ENCODE data around the gene ZMAT5. TPM values are rescaled to one million over a fixed set of nuclear protein-coding genes. Genes with fewer than 3 reads are reported as not detected.

The ZMAT5 gene
- total and polyA plus RNA-seq, 2 donors = 14.1 to 27.8 TPM

GRCh38 chr22:29700900-29701154, 66.0 kb downstream of the ZMAT5 start:
- DNase-seq (ENCODE audit: extremely low spot score) = no peak
- H3K4me3 ChIP-seq (ENCODE audit: low read depth, low read length) = no peak overlapping the region
- WGBS = 54% methylated on average over 9 of the region's 9 CpGs
- peaks cover 3% of the 10 kb centered on the region for H3K4me1 ChIP-seq (ENCODE audit: insufficient read depth)
- no peak overlapping the region for H3K27ac ChIP-seq (ENCODE audit: low read depth)
- H3K36me3 ChIP-seq (ENCODE audit: insufficient read depth) = peaks cover 1% of the 10 kb centered on the region

GRCh38 chr22:29700206-29700899, 66.5 kb downstream of the ZMAT5 start:
- no peak for DNase-seq (ENCODE audit: extremely low spot score)
- Histone ChIP-seq H3K27ac (ENCODE audit: low read depth) (no peak overlapping the region), H3K4me1 (ENCODE audit: insufficient read depth) (peaks cover 3% of the 10 kb centered on the region), H3K4me3 (ENCODE audit: low read depth, low read length) (no peak overlapping the region), H3K36me3 (ENCODE audit: insufficient read depth) (peaks cover 5% of the 10 kb centered on the region)
- 52% methylated on average over 19 of the region's 19 CpGs for WGBS

- Histone ChIP-seq H3K36me3 (ENCODE audit: insufficient read depth) (peaks cover 5% of the 10 kb centered on the region), H3K4me3 (ENCODE audit: low read depth, low read length) (no peak overlapping the region), H3K27ac (ENCODE audit: low read depth) (no peak overlapping the region), H3K4me1 (ENCODE audit: insufficient read depth) (peaks cover 3% of the 10 kb centered on the region)
- 85% methylated on average over 16 of the region's 16 CpGs for WGBS
- no peak for DNase-seq (ENCODE audit: extremely low spot score)
These were observed 68.8 kb downstream of the ZMAT5 start for GRCh38 chr22:29697853-29698598.

GRCh38 chr22:29695129-29695926, 71.5 kb downstream of the ZMAT5 start:
- 93% methylated on average over 33 of the region's 33 CpGs for WGBS
- no peak overlapping the region for H3K27ac ChIP-seq (ENCODE audit: low read depth)
- no peak overlapping the region for H3K4me3 ChIP-seq (ENCODE audit: low read depth, low read length)
- no peak for DNase-seq (ENCODE audit: extremely low spot score)
- H3K36me3 ChIP-seq (ENCODE audit: insufficient read depth) = peaks cover 5% of the 10 kb centered on the region
- no peaks in the 10 kb centered on the region for H3K4me1 ChIP-seq (ENCODE audit: insufficient read depth)

- Histone ChIP-seq H3K36me3 (ENCODE audit: insufficient read depth) (peaks cover 5% of the 10 kb centered on the region), H3K4me3 (ENCODE audit: low read depth, low read length) (no peak overlapping the region), H3K4me1 (ENCODE audit: insufficient read depth) (no peaks in the 10 kb centered on the region), H3K27ac (ENCODE audit: low read depth) (no peak overlapping the region)
- WGBS = 77% methylated on average over 9 of the region's 9 CpGs
- DNase-seq (ENCODE audit: extremely low spot score) = no peak
These were observed 73.1 kb downstream of the ZMAT5 start for GRCh38 chr22:29693671-29694070.

GRCh38 chr22:29693161-29693560, 73.6 kb downstream of the ZMAT5 start:
- no peak for DNase-seq (ENCODE audit: extremely low spot score)
- no peaks in the 10 kb centered on the region for H3K4me1 ChIP-seq (ENCODE audit: insufficient read depth)
- peaks cover 5% of the 10 kb centered on the region for H3K36me3 ChIP-seq (ENCODE audit: insufficient read depth)
- 78% methylated on average over 8 of the region's 8 CpGs for WGBS
- H3K27ac ChIP-seq (ENCODE audit: low read depth) = no peak overlapping the region
- no peak overlapping the region for H3K4me3 ChIP-seq (ENCODE audit: low read depth, low read length)

- Histone ChIP-seq H3K4me1 (ENCODE audit: insufficient read depth) (no peaks in the 10 kb centered on the region), H3K36me3 (ENCODE audit: insufficient read depth) (peaks cover 4% of the 10 kb centered on the region), H3K27ac (ENCODE audit: low read depth) (no peak overlapping the region), H3K4me3 (ENCODE audit: low read depth, low read length) (no peak overlapping the region)
- no peak for DNase-seq (ENCODE audit: extremely low spot score)
- WGBS = 54% methylated on average over 4 of the region's 4 CpGs
These were observed 74.5 kb downstream of the ZMAT5 start for GRCh38 chr22:29692327-29692640.

- H3K4me1 ChIP-seq (ENCODE audit: insufficient read depth) = no peaks in the 10 kb centered on the region
- no peak overlapping the region for H3K4me3 ChIP-seq (ENCODE audit: low read depth, low read length)
- no peak for DNase-seq (ENCODE audit: extremely low spot score)
- no peak overlapping the region for H3K27ac ChIP-seq (ENCODE audit: low read depth)
- WGBS = 87% methylated on average over 13 of the region's 13 CpGs
- H3K36me3 ChIP-seq (ENCODE audit: insufficient read depth) = peaks cover 3% of the 10 kb centered on the region
These were observed 75.0 kb downstream of the ZMAT5 start for GRCh38 chr22:29691636-29692326.

- H3K27ac ChIP-seq (ENCODE audit: low read depth) = no peak overlapping the region
- WGBS = 56% methylated on average over 9 of the region's 9 CpGs
- H3K4me3 ChIP-seq (ENCODE audit: low read depth, low read length) = no peak overlapping the region
- DNase-seq (ENCODE audit: extremely low spot score) = no peak
- no peaks in the 10 kb centered on the region for H3K4me1 ChIP-seq (ENCODE audit: insufficient read depth)
- peaks cover under 1% of the 10 kb centered on the region for H3K36me3 ChIP-seq (ENCODE audit: insufficient read depth)
These were observed 76.3 kb downstream of the ZMAT5 start for GRCh38 chr22:29690476-29690875.

GRCh38 chr22:29689880-29690213, 77.0 kb downstream of the ZMAT5 start:
- Histone ChIP-seq H3K27ac (ENCODE audit: low read depth) (no peak overlapping the region), H3K4me1 (ENCODE audit: insufficient read depth) (no peaks in the 10 kb centered on the region), H3K4me3 (ENCODE audit: low read depth, low read length) (no peak overlapping the region), H3K36me3 (ENCODE audit: insufficient read depth) (no peaks in the 10 kb centered on the region)
- DNase-seq (ENCODE audit: extremely low spot score) = no peak
- WGBS = 34% methylated on average over 8 of the region's 8 CpGs

- H3K36me3 ChIP-seq (ENCODE audit: insufficient read depth) = no peaks in the 10 kb centered on the region
- no peak overlapping the region for H3K4me3 ChIP-seq (ENCODE audit: low read depth, low read length)
- DNase-seq (ENCODE audit: extremely low spot score) = no peak
- H3K27ac ChIP-seq (ENCODE audit: low read depth) = no peak overlapping the region
- no peaks in the 10 kb centered on the region for H3K4me1 ChIP-seq (ENCODE audit: insufficient read depth)
- 63% methylated on average over 5 of the region's 5 CpGs for WGBS
These were observed 77.5 kb downstream of the ZMAT5 start for GRCh38 chr22:29689206-29689879.

- WGBS = 96% methylated on average over 4 of the region's 4 CpGs
These were observed 82.6 kb downstream of the ZMAT5 start for GRCh38 chr22:29684244-29684643.

GRCh38 chr22:29683536-29683935, 83.3 kb downstream of the ZMAT5 start:
- no peak overlapping the region for H3K27ac ChIP-seq (ENCODE audit: low read depth)
- 92% methylated on average over 4 of the region's 4 CpGs for whole genome bisulfite sequencing
- no peaks in the 10 kb centered on the region for H3K4me1 ChIP-seq (ENCODE audit: insufficient read depth)
- peaks cover 2% of the 10 kb centered on the region for H3K36me3 ChIP-seq (ENCODE audit: insufficient read depth)
- H3K4me3 ChIP-seq (ENCODE audit: low read depth, low read length) = no peak overlapping the region
- DNase-seq (ENCODE audit: extremely low spot score) = no peak

More at GRCh38 chr22:29684244-29684643, 82.6 kb downstream of the ZMAT5 start:
- Histone ChIP-seq H3K4me3 (ENCODE audit: low read depth, low read length) (no peak overlapping the region), H3K36me3 (ENCODE audit: insufficient read depth) (peaks cover 2% of the 10 kb centered on the region), H3K4me1 (ENCODE audit: insufficient read depth) (no peaks in the 10 kb centered on the region), H3K27ac (ENCODE audit: low read depth) (no peak overlapping the region)
- no peak for DNase-seq (ENCODE audit: extremely low spot score)

Data from urinary bladder (tissue), 4 donors.